H9 (cell line): ENCODE data around the gene ROR1. TPM values are rescaled to one million over a fixed set of nuclear protein-coding genes. Genes with fewer than 3 reads are reported as not detected.

ENCODE experiments used
- DNase-seq: peaks from one replicate; pipeline ENCODE4 v3.0.0-alpha.2; 2017
- H2AFZ ChIP-seq: one replicate; pipeline ENCODE4 v1.6.1; 2013; ENCODE audit warnings: mild to moderate bottlenecking, low read length, control low read depth, moderate library complexity
- H2AK5ac ChIP-seq: 2 replicates; pipeline ENCODE4 v1.6.1; 2013; ENCODE audit warnings: low read length, control low read depth, mixed read lengths; ENCODE audit not compliant: insufficient read length
- H2BK120ac ChIP-seq: one replicate; pipeline ENCODE4 v1.6.1; 2013; ENCODE audit warnings: low read depth, mild to moderate bottlenecking, low read length, control low read depth, inconsistent platforms; ENCODE audit not compliant: poor library complexity, severe bottlenecking
- H2BK12ac ChIP-seq: 2 replicates; pipeline ENCODE4 v1.6.1; 2013; ENCODE audit warnings: low read length, control low read depth, mixed read lengths, low read depth; ENCODE audit not compliant: insufficient read length
- H2BK15ac ChIP-seq: 2 replicates; pipeline ENCODE4 v1.6.1; 2013; ENCODE audit warnings: low read depth, low read length, control low read depth
- H2BK20ac ChIP-seq: one replicate; pipeline ENCODE4 v1.6.1; 2013; ENCODE audit warnings: low read depth, mild to moderate bottlenecking, low read length, control low read depth, inconsistent platforms; ENCODE audit not compliant: poor library complexity, severe bottlenecking
- H2BK5ac ChIP-seq: 2 replicates; pipeline ENCODE4 v1.6.1; 2013; ENCODE audit warnings: low read length, control low read depth, mixed read lengths; ENCODE audit not compliant: insufficient read length
- H3K14ac ChIP-seq: 2 replicates; pipeline ENCODE4 v1.6.1; 2013; ENCODE audit warnings: low read length, control low read depth; ENCODE audit not compliant: insufficient read depth
- H3K18ac ChIP-seq: 2 replicates; pipeline ENCODE4 v1.6.1; 2013; ENCODE audit warnings: low read depth, mild to moderate bottlenecking, mixed read lengths, low read length, control low read depth; ENCODE audit not compliant: insufficient read length
- H3K23ac ChIP-seq: 2 replicates; pipeline ENCODE4 v1.6.1; 2013; ENCODE audit warnings: low read length, control low read depth, mixed read lengths, low read depth; ENCODE audit not compliant: insufficient read length
- H3K23me2 ChIP-seq: 2 replicates; pipeline ENCODE4 v1.6.1; 2013; ENCODE audit warnings: low read depth, mild to moderate bottlenecking, mixed read lengths, low read length, control low read depth; ENCODE audit not compliant: insufficient read length, poor library complexity, severe bottlenecking
- H3K27ac ChIP-seq: 2 replicates; pipeline ENCODE4 v1.5.1; 2013; ENCODE audit warnings: low read length, control low read depth, mixed read lengths, low read depth; ENCODE audit not compliant: insufficient read length
- H3K27me3 ChIP-seq: 2 replicates; pipeline ENCODE4 v1.6.1; 2013; ENCODE audit warnings: low read length, control low read depth, inconsistent platforms; ENCODE audit not compliant: insufficient read depth
- H3K4ac ChIP-seq: 2 replicates; pipeline ENCODE4 v1.6.1; 2013; ENCODE audit warnings: low read depth, mild to moderate bottlenecking, control low read depth, inconsistent platforms, low read length, moderate library complexity
- H3K4me1 ChIP-seq: 2 replicates; pipeline ENCODE4 v1.6.1; 2013; ENCODE audit warnings: low read length, control low read depth, inconsistent platforms; ENCODE audit not compliant: insufficient read depth
- H3K4me2 ChIP-seq: 2 replicates; pipeline ENCODE4 v1.6.1; 2013; ENCODE audit warnings: low read length, control low read depth, mixed read lengths; ENCODE audit not compliant: insufficient read length, insufficient read depth
- H3K56ac ChIP-seq: 2 replicates; pipeline ENCODE4 v1.6.1; 2013; ENCODE audit warnings: low read depth, mild to moderate bottlenecking, mixed read lengths, low read length, control low read depth; ENCODE audit not compliant: insufficient read length
- H3K79me1 ChIP-seq: 2 replicates; pipeline ENCODE4 v1.6.1; 2013; ENCODE audit warnings: low read depth, mild to moderate bottlenecking, moderate library complexity, low read length, control low read depth, inconsistent platforms; ENCODE audit not compliant: insufficient read depth, poor library complexity, severe bottlenecking
- H3K79me2 ChIP-seq: 2 replicates; pipeline ENCODE4 v1.6.1; 2013; ENCODE audit warnings: low read length, control low read depth, inconsistent platforms; ENCODE audit not compliant: insufficient read depth
- H3K9ac ChIP-seq: 2 replicates; pipeline ENCODE4 v1.6.1; 2013; ENCODE audit warnings: low read length, control low read depth, mixed read lengths; ENCODE audit not compliant: insufficient read length; ENCODE audit errors: extremely low read depth
- H3K9me3 ChIP-seq: one replicate; pipeline ENCODE4 v1.6.1; 2013; ENCODE audit warnings: low read depth, low read length, inconsistent platforms; ENCODE audit not compliant: control insufficient read depth
- H3T11ph ChIP-seq: one replicate; pipeline ENCODE4 v1.6.1; 2013; ENCODE audit warnings: mild to moderate bottlenecking, low read length, control low read depth, inconsistent platforms
- H4K20me1 ChIP-seq: one replicate; pipeline ENCODE4 v1.6.1; 2013; ENCODE audit not compliant: control insufficient read depth, insufficient read length, insufficient read depth
- H4K5ac ChIP-seq: 2 replicates; pipeline ENCODE4 v1.6.1; 2013; ENCODE audit warnings: low read depth, mild to moderate bottlenecking, mixed read lengths, low read length, control low read depth; ENCODE audit not compliant: insufficient read length
- H4K8ac ChIP-seq: replicated peaks from 2 replicates; pipeline ENCODE4 v1.6.1; 2013; ENCODE audit warnings: low read length, control low read depth, mixed read lengths, low read depth; ENCODE audit not compliant: insufficient read length
- H4K91ac ChIP-seq: 2 replicates; pipeline ENCODE4 v1.6.1; 2013; ENCODE audit warnings: low read depth, mild to moderate bottlenecking, moderate library complexity, mixed read lengths, low read length, control low read depth; ENCODE audit not compliant: insufficient read length
- H3K27ac Mint-ChIP-seq, 3 experiments: 2 replicates in 2 of 3; 3 replicates in 1 of 3; pipeline ENCODE4 v1.8.0; 2020 to 2021; ENCODE audit warnings: mixed read lengths in 3 of 3, mild to moderate bottlenecking in 1 of 3, moderate library complexity in 1 of 3
- H3K27me3 Mint-ChIP-seq: 2 replicates; pipeline ENCODE4 v1.8.0; 2021; ENCODE audit warnings: low read depth, mild to moderate bottlenecking, moderate library complexity, mixed read lengths
- H3K36me3 Mint-ChIP-seq, 3 experiments: 2 replicates in 2 of 3; 3 replicates in 1 of 3; pipeline ENCODE4 v1.8.0; 2020 to 2021; ENCODE audit warnings: low read depth in 3 of 3, mixed read lengths in 3 of 3; ENCODE audit not compliant: insufficient read depth in 1 of 3
- H3K4me1 Mint-ChIP-seq, 2 experiments: 2 replicates each; pipeline ENCODE4 v1.8.0; 2020; ENCODE audit warnings: mixed read lengths in 2 of 2
- H3K4me3 Mint-ChIP-seq, 2 experiments: 2 replicates in 1 of 2; 3 replicates in 1 of 2; pipeline ENCODE4 v1.8.0; 2020 to 2021; ENCODE audit warnings: mild to moderate bottlenecking in 2 of 2, mixed read lengths in 2 of 2, moderate library complexity in 1 of 2
- H3K9me3 Mint-ChIP-seq, 2 experiments: 2 replicates in 1 of 2; 3 replicates in 1 of 2; pipeline ENCODE4 v1.8.0; 2020; ENCODE audit warnings: mild to moderate bottlenecking in 2 of 2, mixed read lengths in 2 of 2, moderate library complexity in 1 of 2
- CTCF ChIP-seq: fragments of 200-600 bp; sonication (generic); conservative IDR thresholded peaks from 3 replicates; pipeline ENCODE4 v1.8.0; 2021; ENCODE audit warnings: antibody characterized with exemption, mild to moderate bottlenecking
- whole genome bisulfite sequencing: extraction: QIAGEN DNeasy Blood & Tissue Kit; methylation state at CpG from one replicate; pipeline ENCODE4 v1.1.7; 2013; ENCODE audit warnings: missing lambda C conversion rate, low lambda C conversion rate, mixed read lengths; ENCODE audit not compliant: insufficient read length; ENCODE audit errors: extremely low coverage; 5-methylcytosine and 5-hydroxymethylcytosine counted together
- total RNA-seq: library from RNA; stranded (reverse); gene quantifications from 2 replicates; pipeline ENCODE4 v1.2.1, GENCODE V29; 2021

ROR1 gene
- total RNA-seq, 1 experiment from 2014 or later: 75.9 TPM

DNA sequence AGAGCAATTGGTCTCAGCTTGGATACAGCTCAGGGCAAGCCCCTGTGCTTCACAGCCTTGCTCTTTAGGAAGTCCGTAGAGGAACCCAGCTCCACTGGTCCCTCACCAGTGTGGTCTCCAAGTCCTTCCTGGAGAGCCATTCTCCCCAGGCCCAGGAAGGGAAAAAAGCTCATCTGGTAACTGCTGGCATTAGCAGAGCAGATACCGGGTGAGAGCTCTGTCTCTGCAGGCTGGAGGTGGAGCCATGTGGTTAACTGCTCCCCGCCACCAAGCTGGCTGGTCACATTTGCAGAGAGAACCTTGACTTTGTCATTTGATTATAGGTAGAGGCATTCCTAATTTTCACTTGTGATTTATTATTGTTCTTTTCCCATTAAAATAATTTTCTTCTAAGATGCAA is 169.6 kb downstream of the ROR1 start:
- Histone ChIP-seq H3K4me1 (peaks cover 4% of the 10 kb centered on the region), H3K23ac (no peak overlapping the region), H2BK12ac (no peak overlapping the region), H2BK15ac (no peak overlapping the region), H2BK20ac (no peak overlapping the region), H2AFZ (no peak overlapping the region), H2BK5ac (no peak overlapping the region), H3K4ac (no peak overlapping the region), H3K18ac (no peak overlapping the region), H3K9ac (no peak overlapping the region), H3K4me2 (no peak overlapping the region), H4K5ac (no peak overlapping the region), H3K27me3 (no peaks in the 10 kb centered on the region), H2BK120ac (no peak overlapping the region), H4K20me1 (no peaks in the 10 kb centered on the region), H2AK5ac (no peak overlapping the region), H4K91ac (no peak overlapping the region), H3K9me3 (no peaks in the 10 kb centered on the region), H3K27ac (no peak overlapping the region), H3K56ac (no peak overlapping the region), H3K79me1 (no peaks in the 10 kb centered on the region), H3K14ac (no peak overlapping the region; the same call in 1 of the 2 replicates), H3K23me2 (no peaks in the 10 kb centered on the region), H4K8ac (no peak overlapping the region), H3K79me2 (peaks cover 3% of the 10 kb centered on the region; the same call in 1 of the 2 replicates), H3T11ph (no peak overlapping the region)
- H3K27me3 Mint-ChIP-seq: no peaks in the 10 kb centered on the region
- WGBS: no CpG with 5 or more reads among the region's 3 CpGs
- no peaks in the 10 kb centered on the region; a peak in 1 of 7 replicates for H3K36me3 Mint-ChIP-seq
- peak overlapping the region in 1 of 3 experiments; percentile 34; a peak in 2 of 7 replicates for H3K27ac Mint-ChIP-seq
- H3K4me3 Mint-ChIP-seq: no peak overlapping the region
- no peaks in the 10 kb centered on the region for H3K9me3 Mint-ChIP-seq
- H3K4me1 Mint-ChIP-seq: peaks cover 18 to 40% of the 10 kb centered on the region in 2 experiments
- no peak for TF ChIP-seq CTCF
- DNase-seq: no peak
